HG02798 (cell line): ENCODE measurements around the gene HS3ST5.

Experiments used
- ATAC-seq: cut with Tn5 transposase; IDR thresholded peaks from one replicate; pipeline ENCODE4 v1.9.1; 2021; ENCODE audit warnings: mild to moderate bottlenecking; ENCODE audit not compliant: unreplicated experiment, poor library complexity

The HS3ST5 gene

GRCh38 chr6:114210467-114210866, 132.4 kb downstream of the HS3ST5 start:
- no peak for ATAC-seq

GRCh38 chr6:114203460-114203859, 139.4 kb downstream of the HS3ST5 start:
- no peak for ATAC-seq

- ATAC-seq: no peak
These were observed 140.4 kb downstream of the HS3ST5 start for GRCh38 chr6:114202389-114202788.

GRCh38 chr6:114200891-114201290, 141.9 kb downstream of the HS3ST5 start:
- no peak for ATAC-seq

DNA sequence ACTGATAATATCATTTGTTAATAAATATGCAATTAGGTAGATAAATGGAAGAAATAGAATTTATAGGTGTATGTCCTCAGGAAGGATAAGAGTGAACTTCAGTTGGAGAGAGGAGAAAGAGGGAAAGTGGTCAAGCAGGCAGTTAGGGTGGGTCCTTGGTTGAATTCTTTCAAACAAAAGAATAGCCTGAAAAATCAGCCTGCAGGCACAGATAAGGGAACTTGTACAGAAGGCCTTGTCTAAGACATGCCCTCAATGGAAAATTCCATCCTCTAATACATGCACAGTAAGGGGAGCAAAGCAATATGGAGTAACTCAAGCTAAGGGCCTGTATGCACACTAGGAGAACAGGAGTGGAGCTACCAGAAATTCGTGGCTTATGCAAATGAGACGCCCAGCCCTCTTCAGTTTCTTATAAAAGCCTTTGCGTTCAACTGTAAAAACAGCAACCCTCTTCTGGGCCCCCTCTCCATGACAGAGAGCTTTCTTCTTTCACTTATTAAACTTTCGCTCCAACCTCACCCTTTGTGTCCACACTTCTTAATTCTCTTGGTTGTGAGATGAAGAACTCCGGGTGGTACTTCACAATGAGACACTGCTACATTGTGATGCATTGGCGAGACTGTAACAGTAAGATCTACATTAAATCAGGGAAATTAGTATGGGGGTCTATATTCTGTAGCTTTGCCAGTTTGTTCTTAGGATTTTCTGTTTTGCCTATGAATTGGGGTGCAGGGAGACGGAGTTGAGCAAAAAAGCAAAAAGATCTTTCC, 147.0 kb downstream of the HS3ST5 start:
- no peak for ATAC-seq

- ATAC-seq: no peak
These were observed 147.8 kb downstream of the HS3ST5 start for GRCh38 chr6:114195027-114195365.

- ATAC-seq: no peak
These were observed 148.3 kb downstream of the HS3ST5 start for GRCh38 chr6:114194362-114195026.

- ATAC-seq: no peak
These were observed 155.3 kb downstream of the HS3ST5 start for GRCh38 chr6:114187563-114187962.

- no peak for ATAC-seq
These were observed 161.2 kb downstream of the HS3ST5 start for GRCh38 chr6:114181664-114182063.

DNA sequence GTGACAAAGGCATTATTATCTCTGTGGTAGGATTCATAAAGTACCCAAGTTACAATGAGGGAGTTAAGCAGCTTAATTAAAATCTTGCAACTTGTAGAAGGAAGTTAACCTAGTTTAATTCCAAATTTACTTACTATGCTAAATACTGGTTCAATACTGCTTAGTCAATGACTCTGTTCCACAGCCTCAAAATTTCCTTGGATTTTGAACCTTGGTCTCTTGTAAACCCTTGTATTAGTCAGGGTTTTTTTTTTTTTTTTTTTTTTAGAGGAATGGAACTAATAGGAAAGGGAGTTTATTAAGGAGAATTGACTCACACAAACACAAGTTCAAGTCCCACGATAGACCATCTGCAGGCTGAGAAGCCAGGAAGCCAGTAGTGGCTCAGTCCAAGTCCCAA, 163.4 kb downstream of the HS3ST5 start:
- no peak for ATAC-seq

GRCh38 chr6:114176726-114177125, 166.1 kb downstream of the HS3ST5 start:
- no peak for ATAC-seq

- no peak for ATAC-seq
These were observed 170.1 kb downstream of the HS3ST5 start for GRCh38 chr6:114172576-114173260.

GRCh38 chr6:114171473-114171872, 171.3 kb downstream of the HS3ST5 start:
- no peak for ATAC-seq

- no peak for ATAC-seq
These were observed 171.8 kb downstream of the HS3ST5 start for GRCh38 chr6:114170958-114171387.

- no peak for ATAC-seq
These were observed 172.5 kb downstream of the HS3ST5 start for GRCh38 chr6:114170372-114170771.

DNA sequence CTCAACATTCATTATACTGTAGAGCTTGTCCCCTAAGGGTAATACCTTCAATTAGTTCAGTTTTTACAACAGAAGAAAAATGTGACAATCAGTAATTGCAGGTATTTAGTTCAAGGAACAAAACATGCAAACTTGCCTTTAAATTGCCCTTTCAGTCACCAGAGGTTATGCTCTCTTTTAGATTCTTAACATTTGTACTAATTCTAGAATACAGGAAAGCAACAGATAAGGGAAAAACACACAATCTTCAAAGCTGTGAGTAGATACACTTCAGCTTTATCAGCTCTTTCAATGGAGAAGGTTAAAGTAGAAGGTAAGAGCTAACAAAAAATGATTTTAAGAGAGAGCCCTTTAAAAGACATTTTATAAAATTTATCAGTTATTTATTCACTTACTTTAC, 173.1 kb downstream of the HS3ST5 start:
- no peak for ATAC-seq

DNA sequence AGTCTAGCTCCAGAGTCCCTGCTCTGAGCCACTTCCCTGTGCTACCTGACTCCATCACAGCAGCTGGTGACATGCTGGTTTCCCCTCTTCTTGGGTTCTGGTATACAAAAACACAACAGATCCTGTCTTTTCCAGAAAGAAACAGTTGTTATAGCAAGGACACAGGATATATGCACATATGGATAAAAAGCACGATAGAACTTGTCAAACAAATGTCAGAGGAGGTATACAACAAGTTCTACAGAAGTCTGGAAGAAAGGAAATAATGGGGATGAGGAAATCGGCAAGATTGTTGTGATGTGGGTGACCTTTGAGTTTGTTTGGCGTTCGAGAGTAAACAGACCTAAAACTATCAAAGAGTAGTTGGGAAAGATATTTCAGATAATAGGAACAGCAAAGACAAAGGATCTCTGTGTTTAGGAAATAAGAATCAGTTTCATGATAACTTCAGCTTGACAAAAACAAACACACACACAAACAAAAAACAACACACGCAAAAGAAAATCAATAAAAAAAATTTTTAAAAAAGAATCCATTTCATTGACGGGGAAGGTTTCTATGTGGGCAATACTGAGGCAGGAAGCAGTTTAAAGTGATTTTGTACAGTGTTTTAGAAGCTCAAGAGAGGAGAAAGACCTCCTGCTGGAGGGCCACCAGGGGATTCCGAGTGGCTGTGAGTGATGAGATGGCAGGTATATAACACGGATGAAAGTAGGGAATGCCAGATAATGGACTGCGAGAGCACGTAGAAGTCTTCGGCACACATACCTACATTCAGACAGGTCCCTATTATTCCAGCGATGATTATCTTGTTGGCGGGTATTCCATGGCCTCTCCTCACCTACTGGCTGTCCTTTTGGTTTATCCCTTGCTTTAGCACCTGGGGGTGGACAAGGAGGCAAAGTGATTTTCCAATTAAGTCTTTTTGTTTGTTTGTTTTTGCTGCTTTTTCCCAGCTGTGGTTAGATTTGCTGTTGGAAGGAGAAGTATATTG, 174.9 kb downstream of the HS3ST5 start:
- no peak for ATAC-seq

GRCh38 chr6:114164207-114164606, 178.6 kb downstream of the HS3ST5 start:
- ATAC-seq: no peak

DNA sequence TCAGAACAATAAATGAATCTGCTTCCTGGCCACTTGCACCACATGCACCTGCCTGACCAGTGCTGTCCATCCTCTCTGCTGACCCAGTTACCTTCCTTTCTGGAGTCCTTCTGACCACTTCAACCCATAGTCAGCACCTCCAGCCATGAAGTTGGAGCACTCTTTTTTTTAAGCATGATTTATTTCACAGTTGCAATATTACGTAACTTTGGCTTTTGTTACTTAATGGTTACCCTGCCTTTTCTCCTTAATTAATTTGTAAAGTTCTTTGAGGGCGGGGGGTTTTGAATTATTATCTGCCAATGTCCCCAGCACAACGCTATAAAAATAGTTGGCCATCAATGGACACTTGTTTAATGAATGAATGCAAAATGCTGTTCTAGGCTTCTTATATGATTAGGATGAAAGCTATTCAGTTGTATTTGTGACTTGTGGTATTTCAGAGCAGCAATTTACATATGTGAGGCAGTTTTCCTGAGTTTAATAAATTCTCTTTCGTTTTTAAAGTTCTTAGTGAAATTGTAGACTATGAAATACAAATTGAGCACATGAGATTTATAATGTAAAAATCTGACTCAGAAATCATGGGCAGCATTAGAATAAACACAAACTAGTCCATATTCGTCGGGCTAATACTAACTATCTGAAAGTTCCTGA, 180.0 kb downstream of the HS3ST5 start:
- ATAC-seq: no peak

DNA sequence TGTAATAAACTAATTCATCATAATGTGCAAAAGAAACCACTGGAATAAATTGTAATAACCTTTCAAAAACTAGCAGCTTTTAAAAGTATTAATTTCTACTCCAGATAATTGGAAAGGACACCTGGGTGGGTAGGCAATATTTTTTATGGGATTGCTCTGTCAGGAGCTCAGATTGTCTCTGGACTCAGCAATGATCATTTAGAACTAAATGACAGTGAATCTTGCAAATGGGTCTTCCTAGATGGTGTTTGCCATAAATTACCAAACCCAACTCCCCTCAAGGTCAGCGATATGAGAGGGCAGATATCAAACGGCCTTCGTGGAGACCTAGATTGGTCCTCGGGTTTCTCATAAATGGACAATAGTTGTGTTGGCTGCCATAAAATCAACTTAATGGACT, 181.9 kb downstream of the HS3ST5 start:
- ATAC-seq: no peak
